Osteocyte (in vitro differentiated cells): ENCODE results near the gene PCDH18. TPM values are rescaled to one million over a fixed set of nuclear protein-coding genes. Genes with fewer than 3 reads are reported as not detected.
"Not testable (repeated sequence)": the region's sequence is repeated elsewhere in the genome, so short reads cannot be mapped to it uniquely, and the experiment has no call there.

ENCODE experiments used
- DNase-seq: peaks from one replicate; pipeline ENCODE4 v3.0.0; 2021; ENCODE audit warnings: mixed read lengths; ENCODE audit not compliant: unreplicated experiment; ENCODE audit errors: extremely low spot score
- H3K27ac Mint-ChIP-seq: one replicate; pipeline ENCODE4 v1.8.0; 2021; ENCODE audit warnings: mild to moderate bottlenecking, mixed read lengths; ENCODE audit not compliant: unreplicated experiment
- H3K27me3 Mint-ChIP-seq: one replicate; pipeline ENCODE4 v1.8.0; 2021; ENCODE audit warnings: mixed read lengths; ENCODE audit not compliant: unreplicated experiment
- H3K36me3 Mint-ChIP-seq: one replicate; pipeline ENCODE4 v1.8.0; 2021; ENCODE audit warnings: mixed read lengths; ENCODE audit not compliant: unreplicated experiment
- H3K4me1 Mint-ChIP-seq: one replicate; pipeline ENCODE4 v1.8.0; 2021; ENCODE audit warnings: mixed read lengths; ENCODE audit not compliant: unreplicated experiment
- H3K4me3 Mint-ChIP-seq: one replicate; pipeline ENCODE4 v1.8.0; 2021; ENCODE audit warnings: mild to moderate bottlenecking, moderate library complexity, mixed read lengths; ENCODE audit not compliant: unreplicated experiment
- H3K9me3 Mint-ChIP-seq: one replicate; pipeline ENCODE4 v1.8.0; 2021; ENCODE audit warnings: mixed read lengths; ENCODE audit not compliant: unreplicated experiment
- CTCF ChIP-seq: fragments of 200-600 bp; sonication (generic); IDR thresholded peaks from 2 replicates; pipeline ENCODE4 v1.5.0; 2021; ENCODE audit warnings: antibody characterized with exemption, mild to moderate bottlenecking, moderate library complexity
- total RNA-seq: library from RNA; stranded (reverse); gene quantifications from 2 replicates; pipeline ENCODE4 v1.2.1, GENCODE V29; 2021

The PCDH18 gene
- total RNA-seq, 1 donor from 2014 or later, result 74.8 TPM

- Mint-ChIP-seq H3K9me3 (no peaks in the 10 kb centered on the region), H3K4me1 (peaks cover 32% of the 10 kb centered on the region), H3K27ac (no peak overlapping the region), H3K4me3 (no peak overlapping the region), H3K27me3 (no peaks in the 10 kb centered on the region), H3K36me3 (no peaks in the 10 kb centered on the region)
- DNase-seq, result no peak
- TF ChIP-seq CTCF, result no peak
Measured at GRCh38 chr4:137541876-137542646, 9.8 kb upstream of the PCDH18 start.

GRCh38 chr4:137541181-137541580, 8.9 kb upstream of the PCDH18 start:
- Mint-ChIP-seq H3K9me3 (peaks cover 3% of the 10 kb centered on the region), H3K36me3 (no peaks in the 10 kb centered on the region), H3K27ac (no peak overlapping the region), H3K4me3 (no peak overlapping the region), H3K27me3 (no peaks in the 10 kb centered on the region), H3K4me1 (peaks cover 35% of the 10 kb centered on the region)
- TF ChIP-seq CTCF, result no peak
- DNase-seq, result no peak

GRCh38 chr4:137540356-137540755, 8.1 kb upstream of the PCDH18 start:
- no peak for DNase-seq
- H3K4me1 Mint-ChIP-seq, result peaks cover 28% of the 10 kb centered on the region
- no peak for TF ChIP-seq CTCF
- no peaks in the 10 kb centered on the region for H3K36me3 Mint-ChIP-seq
- H3K27me3 Mint-ChIP-seq, result no peaks in the 10 kb centered on the region
- no peak overlapping the region for H3K4me3 Mint-ChIP-seq
- H3K9me3 Mint-ChIP-seq, result peaks cover 4% of the 10 kb centered on the region
- H3K27ac Mint-ChIP-seq, result no peak overlapping the region

DNA sequence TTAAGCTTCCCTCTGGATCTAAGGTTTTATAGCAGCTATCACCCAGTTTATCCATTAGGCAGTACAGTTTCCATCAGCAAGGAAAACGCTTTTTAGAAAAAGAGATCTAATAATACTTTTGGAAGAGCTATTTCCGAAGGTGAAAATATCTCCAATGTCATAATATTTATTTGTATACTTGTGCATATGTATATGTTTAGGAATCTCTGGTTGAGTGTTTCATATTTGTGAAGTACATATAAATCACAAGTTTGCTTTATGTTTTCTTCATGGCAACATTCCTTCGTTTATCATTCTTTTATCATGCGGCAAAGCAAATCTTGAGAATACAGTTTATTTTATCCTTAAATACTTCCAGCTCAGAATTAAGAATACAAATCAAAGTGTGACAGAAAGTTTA, 6.2 kb upstream of the PCDH18 start:
- no peak for DNase-seq
- H3K4me3 Mint-ChIP-seq, result no peak overlapping the region
- H3K36me3 Mint-ChIP-seq, result no peaks in the 10 kb centered on the region
- no peak overlapping the region for H3K27ac Mint-ChIP-seq
- H3K27me3 Mint-ChIP-seq, result no peaks in the 10 kb centered on the region
- H3K9me3 Mint-ChIP-seq, result peaks cover 4% of the 10 kb centered on the region
- TF ChIP-seq CTCF, result no peak
- H3K4me1 Mint-ChIP-seq, result peaks cover 21% of the 10 kb centered on the region

GRCh38 chr4:137537807-137538206, 5.5 kb upstream of the PCDH18 start:
- not testable (repeated sequence) for H3K27me3 Mint-ChIP-seq, H3K27ac Mint-ChIP-seq, H3K4me3 Mint-ChIP-seq, DNase-seq, H3K36me3 Mint-ChIP-seq, H3K9me3 Mint-ChIP-seq
- peaks cover 20% of the 10 kb centered on the region for H3K4me1 Mint-ChIP-seq
